HEK293T (cell line): Measurements from ENCODE around the gene GTPBP3.

Experiments used
- FOXA1 ChIP-seq: fragments of 450-650 bp; IDR thresholded peaks from 2 replicates; pipeline ENCODE4 v1.6.1; 2016; ENCODE audit warnings: mild to moderate bottlenecking
- FOXM1 ChIP-seq: fragments of 450-650 bp; IDR thresholded peaks from 2 replicates; pipeline ENCODE4 v1.6.1; 2017; ENCODE audit warnings: mild to moderate bottlenecking, borderline replicate concordance
- SP1 ChIP-seq: fragments of 450-650 bp; IDR thresholded peaks from 2 replicates; pipeline ENCODE4 v1.6.1; 2017
- SUZ12 ChIP-seq: fragments of 450-650 bp; IDR thresholded peaks from 2 replicates; pipeline ENCODE4 v1.6.1; 2016; ENCODE audit warnings: mild to moderate bottlenecking

DNA sequence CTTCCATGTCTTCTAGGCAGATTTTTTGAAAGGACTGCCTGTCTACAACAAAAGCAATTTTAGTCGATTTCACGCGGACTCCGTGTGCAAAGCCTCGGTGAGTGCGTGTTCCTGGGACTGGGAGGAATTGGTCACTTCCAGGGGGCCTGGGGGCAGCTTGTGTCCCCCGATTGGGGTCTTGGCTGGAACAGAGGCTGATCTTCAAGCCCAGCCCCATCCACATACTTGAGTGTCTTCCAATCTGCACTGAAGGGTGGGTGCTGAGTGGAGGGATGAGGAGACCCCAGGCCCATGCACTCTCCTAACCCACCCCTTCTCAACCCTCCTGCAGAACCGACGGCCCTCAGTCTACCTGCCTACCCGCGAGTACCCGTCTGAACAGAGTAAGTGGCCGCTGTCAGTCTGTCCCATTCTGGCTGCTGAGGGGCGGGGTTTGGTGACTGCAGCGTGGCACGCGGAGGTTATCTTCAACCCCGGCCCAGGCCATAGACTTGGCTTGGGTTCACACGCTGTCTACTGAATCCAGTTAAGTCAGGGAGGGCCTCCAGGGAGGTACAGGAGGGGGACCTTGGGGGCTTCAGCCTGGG lies 23.3 kb upstream of the GTPBP3 start:
- TF ChIP-seq SP1, result no peak
- TF ChIP-seq SUZ12, result no peak
- no peak for TF ChIP-seq FOXM1
- no peak for TF ChIP-seq FOXA1
